Stimulated activated CD8-positive, alpha-beta memory T cell treated with anti-CD3 and anti-CD28 coated beads, Interleukin-4, amount 100 ng/mL, for 48 hours (primary cell): ENCODE measurements around the gene GPR78.

Experiments
- DNase-seq: peaks from one replicate; pipeline ENCODE4 v3.0.0-alpha.2; 2020

Gene GPR78

GRCh38 chr4:8601556-8601955 lies 21.4 kb downstream of the GPR78 start:
- DNase-seq: no peak

GRCh38 chr4:8602686-8603430 lies 22.7 kb downstream of the GPR78 start:
- no peak for DNase-seq

GRCh38 chr4:8603931-8604330 lies 23.7 kb downstream of the GPR78 start:
- no peak for DNase-seq

- DNase-seq: no peak
These were observed 25.1 kb downstream of the GPR78 start for GRCh38 chr4:8605289-8605688.

GRCh38 chr4:8606476-8606875 lies 26.3 kb downstream of the GPR78 start:
- no peak for DNase-seq

- DNase-seq: no peak
These were observed 26.8 kb downstream of the GPR78 start for GRCh38 chr4:8606966-8607365.

GRCh38 chr4:8607603-8608481 lies 27.6 kb downstream of the GPR78 start:
- DNase-seq: peak; percentile 80

- DNase-seq: no peak
These were observed 28.7 kb downstream of the GPR78 start for GRCh38 chr4:8608714-8609391.

GRCh38 chr4:8609406-8609805 lies 29.2 kb downstream of the GPR78 start:
- DNase-seq: no peak

GRCh38 chr4:8609824-8610350 lies 29.7 kb downstream of the GPR78 start:
- no peak for DNase-seq

GRCh38 chr4:8610858-8611616 lies 30.8 kb downstream of the GPR78 start:
- DNase-seq: no peak

GRCh38 chr4:8612646-8613045 lies 32.5 kb downstream of the GPR78 start:
- no peak for DNase-seq

GRCh38 chr4:8613421-8614364 lies 33.5 kb downstream of the GPR78 start:
- no peak for DNase-seq

GRCh38 chr4:8614365-8615193 lies 34.4 kb downstream of the GPR78 start:
- no peak for DNase-seq

- DNase-seq: no peak
These were observed 35.2 kb downstream of the GPR78 start for GRCh38 chr4:8615366-8615765.

GRCh38 chr4:8615921-8616787 lies 36.0 kb downstream of the GPR78 start:
- no peak for DNase-seq

- DNase-seq: no peak
These were observed 36.6 kb downstream of the GPR78 start for GRCh38 chr4:8616831-8617230.

GRCh38 chr4:8617486-8618040 lies 37.4 kb downstream of the GPR78 start:
- no peak for DNase-seq

GRCh38 chr4:8618421-8618820 lies 38.2 kb downstream of the GPR78 start:
- no peak for DNase-seq
